GM18499 (cell line): ENCODE data around the gene BZW2.

ENCODE experiments used
- ATAC-seq: cut with Tn5 transposase; IDR thresholded peaks from one replicate; pipeline ENCODE4 v1.9.1; 2021; ENCODE audit warnings: moderate number of reproducible peaks; ENCODE audit not compliant: insufficient read depth, unreplicated experiment

Gene BZW2

GRCh38 chr7:16710651-16711050 lies 64.7 kb downstream of the BZW2 start:
- no peak for ATAC-seq

GRCh38 chr7:16711730-16712129 lies 65.7 kb downstream of the BZW2 start:
- ATAC-seq: peak; percentile 47

GRCh38 chr7:16712916-16713315 lies 66.9 kb downstream of the BZW2 start:
- no peak for ATAC-seq

GRCh38 chr7:16715928-16716327 lies 69.9 kb downstream of the BZW2 start:
- ATAC-seq: no peak

- ATAC-seq: no peak
Measured at GRCh38 chr7:16718111-16718656, 72.2 kb downstream of the BZW2 start.

GRCh38 chr7:16719699-16720098 lies 73.7 kb downstream of the BZW2 start:
- ATAC-seq: no peak

- no peak for ATAC-seq
Measured at GRCh38 chr7:16721541-16721940, 75.6 kb downstream of the BZW2 start.

GRCh38 chr7:16724344-16724743 lies 78.4 kb downstream of the BZW2 start:
- no peak for ATAC-seq

GRCh38 chr7:16726189-16726588 lies 80.2 kb downstream of the BZW2 start:
- ATAC-seq: no peak

GRCh38 chr7:16727736-16728135 lies 81.8 kb downstream of the BZW2 start:
- ATAC-seq: no peak

GRCh38 chr7:16728811-16729210 lies 82.8 kb downstream of the BZW2 start:
- no peak for ATAC-seq

GRCh38 chr7:16729541-16729940 lies 83.6 kb downstream of the BZW2 start:
- ATAC-seq: no peak

- no peak for ATAC-seq
Measured at GRCh38 chr7:16730937-16731336, 85.0 kb downstream of the BZW2 start.

GRCh38 chr7:16732828-16733227 lies 86.8 kb downstream of the BZW2 start:
- no peak for ATAC-seq

- no peak for ATAC-seq
Measured at GRCh38 chr7:16734148-16734726, 88.3 kb downstream of the BZW2 start.

GRCh38 chr7:16735020-16735419 lies 89.0 kb downstream of the BZW2 start:
- ATAC-seq: no peak

GRCh38 chr7:16738011-16738688 lies 92.2 kb downstream of the BZW2 start:
- no peak for ATAC-seq

- ATAC-seq: no peak
Measured at GRCh38 chr7:16739863-16740622, 94.1 kb downstream of the BZW2 start.

- ATAC-seq: no peak
Measured at GRCh38 chr7:16740623-16740953, 94.6 kb downstream of the BZW2 start.

- ATAC-seq: no peak
Measured at GRCh38 chr7:16740996-16741395, 95.0 kb downstream of the BZW2 start.

GRCh38 chr7:16741676-16742075 lies 95.7 kb downstream of the BZW2 start:
- ATAC-seq: no peak
